Measurements from ENCODE around the gene NUCKS1.

GRCh38 chr1:205743977-205744376, 6.0 kb downstream of the NUCKS1 start:
- no peak for TF ChIP-seq CTCF (IDR thresholded peaks at IDR 0.05)
- no peak for TF ChIP-seq POLR2A (IDR thresholded peaks at IDR 0.05)

Data from esophagus squamous epithelium (tissue), 4 donors.